Measurements from ENCODE around the gene ATOH8.

ATOH8 gene

DNA sequence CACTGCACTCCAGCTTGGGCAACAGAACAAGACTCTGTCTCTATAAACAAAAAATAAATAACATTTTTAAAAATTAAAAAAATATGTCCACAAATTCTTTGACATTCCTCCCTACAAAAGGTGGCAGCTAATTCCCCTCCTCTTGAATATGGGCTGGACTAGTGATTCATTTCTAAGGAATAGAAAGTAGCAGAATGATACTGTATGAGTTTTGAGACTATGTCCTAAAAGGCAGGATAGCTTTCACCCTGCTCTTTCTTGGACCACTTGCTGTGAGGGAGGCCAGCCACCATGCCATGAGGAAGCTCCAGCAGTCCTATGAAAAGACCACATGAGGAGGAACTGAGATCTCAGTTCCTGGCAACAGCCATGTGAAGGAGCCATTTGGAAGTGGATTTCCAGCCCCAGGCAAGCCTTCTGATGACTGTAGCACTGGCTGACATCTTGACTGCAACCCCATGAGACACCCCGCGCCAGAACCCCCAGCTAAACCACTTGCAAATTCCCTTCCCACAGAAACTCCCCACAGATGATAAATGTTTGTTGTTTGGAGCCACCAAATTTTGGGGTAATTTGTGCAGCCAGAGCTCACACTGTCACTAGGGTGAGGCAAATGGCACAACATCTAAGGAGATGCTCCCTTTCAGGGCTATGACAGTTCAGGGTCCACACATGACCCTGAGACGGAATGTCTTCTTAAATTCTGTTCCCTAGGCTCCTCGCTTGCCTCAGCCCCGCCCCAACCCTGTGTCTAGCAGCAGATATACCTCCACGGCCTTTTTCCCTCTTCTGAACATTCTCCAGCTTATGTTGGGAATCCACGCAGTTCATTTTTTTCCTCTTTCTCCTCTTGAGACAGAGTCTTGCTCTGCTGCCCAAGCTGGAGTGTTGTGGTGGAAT lies 17.1 kb upstream of the ATOH8 start:
- DNase-seq = no peak

- no peak for DNase-seq
Observed at GRCh38 chr2:85737481-85737880, 16.3 kb upstream of the ATOH8 start.

DNA sequence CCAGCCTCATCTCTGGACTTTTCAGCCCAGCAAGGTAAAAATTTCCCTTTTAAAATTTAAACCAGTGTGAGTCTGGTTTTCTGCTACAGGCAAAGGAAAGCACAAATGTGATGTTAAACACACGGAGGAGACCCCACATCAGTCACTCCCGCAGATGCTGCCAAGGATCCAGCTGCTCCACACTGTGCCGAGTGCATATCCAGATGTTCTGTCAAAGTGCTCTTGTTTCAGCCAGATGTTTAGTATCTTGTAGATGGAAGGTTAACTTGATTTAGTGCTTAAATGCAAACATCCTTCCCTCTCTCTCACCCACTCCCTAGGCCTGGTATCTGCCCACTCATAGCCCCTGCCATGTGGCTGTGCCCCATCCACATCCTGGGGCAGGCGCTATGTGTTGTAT lies 15.8 kb upstream of the ATOH8 start:
- DNase-seq = no peak

- no peak for DNase-seq
Observed at GRCh38 chr2:85740193-85740592, 13.6 kb upstream of the ATOH8 start.

DNA sequence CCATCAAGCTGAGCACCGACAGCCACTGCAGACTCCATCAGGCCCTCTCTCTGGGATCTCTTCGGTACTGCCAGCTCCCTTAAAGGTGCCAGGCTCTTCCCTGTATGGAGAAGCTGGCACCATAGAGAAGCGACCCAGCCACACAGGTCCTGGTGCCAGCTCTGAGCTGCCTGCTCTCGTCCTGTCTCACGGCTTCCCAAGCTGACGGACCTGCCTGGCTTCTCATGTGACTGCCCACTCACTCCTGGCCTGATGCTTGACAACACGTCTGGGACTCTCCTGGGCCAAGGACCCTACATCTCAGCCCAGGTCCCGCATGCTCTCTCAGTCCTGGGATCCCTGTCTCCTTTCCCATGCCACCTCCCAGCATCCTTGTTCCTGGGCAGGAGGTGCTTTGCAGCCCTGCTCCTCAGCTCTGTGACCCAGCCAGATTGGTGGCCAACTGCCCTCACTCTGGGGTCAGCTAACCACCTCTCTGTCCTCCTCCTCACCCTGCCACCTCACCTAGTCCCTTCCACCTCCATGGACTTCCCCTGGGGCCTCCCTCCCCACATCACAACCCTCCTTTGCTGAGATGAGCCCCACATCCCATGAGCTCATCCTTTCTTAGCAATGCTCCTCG lies 12.5 kb upstream of the ATOH8 start:
- DNase-seq = no peak

- DNase-seq = no peak
Observed at GRCh38 chr2:85741833-85742455, 11.8 kb upstream of the ATOH8 start.

GRCh38 chr2:85743304-85743978 lies 10.3 kb upstream of the ATOH8 start:
- DNase-seq = no peak

GRCh38 chr2:85744055-85744454 lies 9.7 kb upstream of the ATOH8 start:
- DNase-seq = no peak

DNA sequence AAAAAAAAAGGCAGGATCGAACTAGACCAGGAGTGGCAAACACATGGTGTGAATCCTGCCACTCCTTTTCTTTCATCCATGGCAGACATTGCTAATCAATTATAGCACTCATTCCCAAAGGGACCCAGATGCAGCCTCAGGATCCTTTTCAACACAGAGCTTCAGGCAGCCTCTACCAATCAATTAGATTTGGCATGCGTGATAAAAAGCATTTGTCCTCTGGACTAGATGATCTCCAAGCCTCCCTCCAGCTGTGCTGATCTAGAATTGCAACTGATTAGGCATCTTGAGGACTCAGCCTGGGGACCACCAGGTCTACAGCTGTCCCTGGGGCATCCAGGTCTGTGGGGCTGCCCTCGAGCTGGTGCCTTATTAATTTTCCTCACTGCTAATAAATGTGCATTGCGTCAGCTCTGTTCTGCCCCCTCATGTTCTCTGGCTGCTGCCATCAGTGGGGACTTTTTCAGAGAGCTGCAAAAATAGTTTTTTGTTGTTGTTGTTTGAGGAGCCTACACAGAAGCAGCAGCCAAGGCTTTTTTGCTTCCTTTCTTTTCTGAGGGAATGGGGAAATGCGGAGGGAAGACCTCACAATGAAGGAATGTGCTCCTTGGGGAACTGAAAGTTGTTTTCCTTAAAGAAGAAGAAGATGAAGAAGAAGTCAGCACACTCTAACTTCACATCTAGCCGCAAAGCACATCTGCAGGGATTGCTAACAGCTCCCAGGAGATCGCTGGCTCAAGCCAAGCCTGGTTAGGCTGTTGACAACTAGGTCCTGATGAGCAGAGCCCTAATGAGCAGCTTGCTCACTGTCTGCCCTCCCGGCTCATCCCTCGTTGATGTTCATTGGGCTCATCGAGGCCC lies 8.8 kb upstream of the ATOH8 start:
- no peak for DNase-seq

GRCh38 chr2:85745619-85746018 lies 8.2 kb upstream of the ATOH8 start:
- no peak for DNase-seq

DNA sequence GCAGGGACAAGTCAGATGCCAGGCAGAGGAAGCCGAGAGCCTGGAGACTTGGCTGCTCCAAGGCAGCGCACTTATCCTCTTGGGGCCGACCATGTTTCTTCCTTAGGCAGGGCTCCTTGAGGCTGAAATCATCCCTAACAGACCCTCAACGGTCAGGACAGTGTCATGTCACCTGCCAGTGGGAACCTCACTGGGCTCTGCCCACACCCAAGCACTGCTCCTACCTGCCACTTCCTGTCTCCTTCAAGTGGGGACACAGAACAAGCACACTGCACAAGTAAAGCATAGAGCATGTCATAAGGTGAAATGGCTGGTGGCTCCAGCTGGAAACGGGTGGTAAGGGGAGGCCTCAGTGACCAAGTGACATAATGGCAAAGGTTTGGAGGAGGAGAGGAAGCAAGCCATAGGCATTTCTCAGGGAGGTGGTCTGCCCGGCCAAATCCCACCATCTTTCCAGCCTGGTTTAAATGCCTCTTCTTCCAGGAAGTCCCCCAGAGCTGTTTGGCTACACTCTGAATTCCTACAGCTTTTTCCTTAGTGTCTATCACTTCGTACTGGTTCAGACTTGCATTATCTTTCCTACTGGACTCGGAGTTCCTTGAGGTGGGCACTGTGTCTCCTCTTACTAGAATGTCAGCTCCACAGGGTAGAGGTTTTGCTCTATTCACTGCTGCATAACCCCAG lies 7.3 kb upstream of the ATOH8 start:
- DNase-seq = no peak

DNA sequence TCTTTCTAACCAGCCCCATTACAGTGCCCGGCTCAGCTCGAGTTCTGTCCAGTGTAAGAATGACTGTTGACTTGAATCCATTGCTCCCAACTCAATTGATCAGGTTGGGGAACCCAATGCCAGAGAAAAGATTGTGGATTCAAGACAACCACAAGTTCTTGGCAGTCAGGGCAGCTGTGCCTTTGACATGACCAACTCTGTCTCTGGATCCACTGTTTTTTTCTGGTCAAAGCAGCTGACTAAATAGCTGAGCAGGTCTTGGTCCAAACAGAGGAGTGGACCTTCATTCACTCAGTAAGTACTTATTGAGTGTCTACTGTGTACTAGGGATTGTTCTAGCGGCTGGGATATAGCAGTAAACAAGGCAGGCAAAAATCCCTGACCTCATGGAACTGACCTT lies 6.3 kb upstream of the ATOH8 start:
- DNase-seq = no peak

GRCh38 chr2:85748039-85748734 lies 5.6 kb upstream of the ATOH8 start:
- DNase-seq = no peak

- no peak for DNase-seq
Observed at GRCh38 chr2:85748985-85749875, 4.6 kb upstream of the ATOH8 start.

GRCh38 chr2:85750587-85751575 lies 2.9 kb upstream of the ATOH8 start:
- peak; percentile 67 for DNase-seq

DNA sequence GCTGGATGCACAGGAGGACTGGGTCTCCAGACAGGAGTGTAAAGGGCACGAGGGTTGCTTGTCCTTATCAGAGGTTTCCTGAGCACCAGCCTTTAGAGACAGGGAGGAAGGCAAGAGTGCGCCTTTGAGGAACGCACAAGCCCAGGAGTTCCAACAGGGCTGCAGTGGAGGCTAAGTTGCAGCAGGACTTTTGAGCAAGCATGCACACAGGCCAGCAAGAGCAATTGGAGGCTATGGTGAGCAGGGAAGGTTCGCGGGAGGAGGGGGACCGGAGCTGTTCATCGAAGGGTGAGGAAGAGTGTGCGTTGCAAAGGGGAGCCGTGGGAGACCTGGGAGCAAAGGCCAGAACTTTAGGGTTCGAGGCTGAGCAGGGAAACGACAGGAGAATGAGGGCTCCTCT lies 2.2 kb upstream of the ATOH8 start:
- DNase-seq = no peak

DNA sequence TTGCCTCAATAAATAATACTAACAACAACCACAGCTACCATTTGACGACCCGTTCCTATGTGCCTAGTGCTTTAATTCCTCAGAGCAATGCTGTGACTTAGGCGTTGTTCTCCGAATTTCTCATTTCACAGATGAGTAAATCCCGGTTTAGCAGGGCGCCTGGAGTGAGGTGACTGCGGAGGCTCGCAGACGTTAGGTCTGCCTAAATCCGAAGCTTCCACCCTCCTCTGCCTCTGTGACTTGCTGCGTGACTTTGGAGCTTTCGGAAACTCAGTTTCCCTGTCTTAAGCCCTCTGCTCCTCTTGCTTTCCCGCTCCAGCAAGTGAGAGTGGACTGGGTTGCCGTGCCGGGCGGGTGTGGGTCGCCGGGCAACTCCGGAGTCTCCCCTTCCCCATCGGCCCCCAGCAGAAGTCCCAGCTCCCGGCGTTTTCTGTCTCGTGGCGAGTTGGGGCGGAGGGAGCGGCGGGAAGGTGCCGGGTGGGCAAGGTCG lies 711 bp upstream of the ATOH8 start:
- no peak for DNase-seq

DNA sequence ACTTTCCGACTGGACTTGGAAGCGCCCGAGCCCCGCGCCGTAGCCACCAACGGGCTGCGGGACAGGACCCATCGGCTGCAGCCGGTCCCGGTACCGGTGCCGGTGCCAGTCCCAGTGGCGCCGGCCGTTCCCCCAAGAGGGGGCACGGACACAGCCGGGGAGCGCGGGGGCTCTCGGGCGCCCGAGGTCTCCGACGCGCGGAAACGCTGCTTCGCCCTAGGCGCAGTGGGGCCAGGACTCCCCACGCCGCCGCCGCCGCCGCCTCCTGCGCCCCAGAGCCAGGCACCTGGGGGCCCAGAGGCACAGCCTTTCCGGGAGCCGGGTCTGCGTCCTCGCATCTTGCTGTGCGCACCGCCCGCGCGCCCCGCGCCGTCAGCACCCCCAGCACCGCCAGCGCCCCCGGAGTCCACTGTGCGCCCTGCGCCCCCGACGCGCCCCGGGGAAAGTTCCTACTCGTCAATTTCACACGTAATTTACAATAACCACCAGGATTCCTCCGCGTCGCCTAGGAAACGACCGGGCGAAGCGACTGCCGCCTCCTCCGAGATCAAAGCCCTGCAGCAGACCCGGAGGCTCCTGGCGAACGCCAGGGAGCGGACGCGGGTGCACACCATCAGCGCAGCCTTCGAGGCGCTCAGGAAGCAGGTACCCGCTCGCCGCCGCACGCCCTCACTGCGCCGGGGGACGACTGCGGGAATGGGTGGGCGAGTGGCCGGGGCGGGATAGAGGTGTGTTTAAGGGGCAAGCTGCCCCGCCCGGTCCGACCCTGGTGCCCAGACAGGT lies 713 bp downstream of the ATOH8 start:
- peak; percentile 14 for DNase-seq
